Calu3 (cell line): Measurements from ENCODE around the gene CHMP5. TPM values are rescaled to one million over a fixed set of nuclear protein-coding genes. Genes with fewer than 3 reads are reported as not detected.

ENCODE experiments used
- BruUV-seq: library from RNA; stranded (reverse); fragments of 400-500 nt; replicated peaks from 2 replicates; lab custom pipeline; 2021; lab: Mats Ljungman, UMichigan
- CTCF ChIA-PET: fragments of 300-600 bp; sonication (Branson Sonifier 250); formaldehyde crosslinking; loops from one replicate; lab custom pipeline; 2022; ENCODE audit warnings: antibody characterized with exemption; lab: Charles Lee
- DNase-seq: peaks from one replicate; pipeline ENCODE4 v3.0.0; 2022
- H3K27ac Mint-ChIP-seq: one replicate; pipeline ENCODE4 v1.8.0; 2022; ENCODE audit warnings: mixed read lengths; ENCODE audit not compliant: unreplicated experiment
- H3K27me3 Mint-ChIP-seq: one replicate; pipeline ENCODE4 v1.8.0; 2022; ENCODE audit warnings: mixed read lengths; ENCODE audit not compliant: unreplicated experiment
- H3K36me3 Mint-ChIP-seq: one replicate; pipeline ENCODE4 v1.8.0; 2022; ENCODE audit warnings: mild to moderate bottlenecking, moderate library complexity, mixed read lengths; ENCODE audit not compliant: insufficient read depth, unreplicated experiment
- H3K4me1 Mint-ChIP-seq: one replicate; pipeline ENCODE4 v1.8.0; 2022; ENCODE audit warnings: mild to moderate bottlenecking, low read depth, mixed read lengths; ENCODE audit not compliant: unreplicated experiment
- H3K4me3 Mint-ChIP-seq: one replicate; pipeline ENCODE4 v1.8.0; 2022; ENCODE audit warnings: mild to moderate bottlenecking, low read depth, moderate library complexity, mixed read lengths; ENCODE audit not compliant: unreplicated experiment
- H3K9me3 Mint-ChIP-seq: one replicate; pipeline ENCODE4 v1.8.0; 2022; ENCODE audit warnings: low read depth, mixed read lengths; ENCODE audit not compliant: unreplicated experiment
- CTCF ChIP-seq: fragments of 200-600 bp; IDR thresholded peaks from one replicate; pipeline ENCODE4 v1.8.0; 2022; ENCODE audit warnings: antibody characterized with exemption; ENCODE audit not compliant: unreplicated experiment
- intact Hi-C: fragments of 100-400 bp; cut with micrococcal nuclease; formaldehyde crosslinking; loops from one replicate; pipeline ENCODE4 v1.10.0; 2022; ENCODE audit not compliant: unreplicated experiment
- total RNA-seq: library from RNA; stranded (reverse); gene quantifications from 2 replicates; pipeline ENCODE4 v1.2.3, GENCODE V29; 2022

CHMP5 gene
- total RNA-seq, 1 experiment from 2014 or later, result 49.6 TPM

GRCh38 chr9:33291031-33291397 lies 26.2 kb downstream of the CHMP5 start:
- no peak for TF ChIP-seq CTCF
- intact Hi-C loops, result loop anchor here (5.0 kb wide), 1 partner anchor 64 kb away; no protein-coding TSS in a partner anchor
- Mint-ChIP-seq H3K27me3 (no peaks in the 10 kb centered on the region), H3K27ac (peak overlapping the region; percentile 100), H3K4me3 (peak overlapping the region; percentile 98), H3K36me3 (peaks cover 37% of the 10 kb centered on the region), H3K4me1 (peaks cover 16% of the 10 kb centered on the region), H3K9me3 (no peaks in the 10 kb centered on the region)
- no peak for DNase-seq
- BruUV-seq, result no TSS peak
- CTCF ChIA-PET, result no interaction called here

GRCh38 chr9:33291901-33292300 lies 27.1 kb downstream of the CHMP5 start:
- no peaks in the 10 kb centered on the region for H3K27me3 Mint-ChIP-seq
- no peaks in the 10 kb centered on the region for H3K9me3 Mint-ChIP-seq
- H3K4me1 Mint-ChIP-seq, result peaks cover 25% of the 10 kb centered on the region
- no peak for TF ChIP-seq CTCF
- H3K4me3 Mint-ChIP-seq, result peak overlapping the region; percentile 38
- H3K36me3 Mint-ChIP-seq, result peaks cover 46% of the 10 kb centered on the region
- peak overlapping the region; percentile 54 for H3K27ac Mint-ChIP-seq
- intact Hi-C loops, result loop anchor here (5.0 kb wide), 1 partner anchor 65 kb away; no protein-coding TSS in a partner anchor
- DNase-seq, result no peak
- CTCF ChIA-PET, result no interaction called here
- no TSS peak for BruUV-seq

- Mint-ChIP-seq H3K36me3 (peaks cover 65% of the 10 kb centered on the region), H3K4me1 (peaks cover 41% of the 10 kb centered on the region), H3K4me3 (no peak overlapping the region), H3K9me3 (no peaks in the 10 kb centered on the region), H3K27me3 (no peaks in the 10 kb centered on the region), H3K27ac (no peak overlapping the region)
- CTCF ChIA-PET, result no interaction called here
- intact Hi-C loops, result loop anchor here (5.0 kb wide), 1 partner anchor 66 kb away; no protein-coding TSS in a partner anchor
- no TSS peak for BruUV-seq
- DNase-seq, result no peak
- no peak for TF ChIP-seq CTCF
Measured at GRCh38 chr9:33293782-33294181, 28.9 kb downstream of the CHMP5 start.

- peaks cover 41% of the 10 kb centered on the region for H3K4me1 Mint-ChIP-seq
Measured at GRCh38 chr9:33294670-33295432, 30.0 kb downstream of the CHMP5 start.

More at GRCh38 chr9:33294670-33295432, 30.0 kb downstream of the CHMP5 start:
- no peaks in the 10 kb centered on the region for H3K27me3 Mint-ChIP-seq
- H3K9me3 Mint-ChIP-seq, result no peaks in the 10 kb centered on the region
- no peak overlapping the region for H3K27ac Mint-ChIP-seq
- H3K4me3 Mint-ChIP-seq, result no peak overlapping the region
- CTCF ChIA-PET, result no interaction called here
- peaks cover 73% of the 10 kb centered on the region for H3K36me3 Mint-ChIP-seq
- TF ChIP-seq CTCF, result no peak
- no peak for DNase-seq
- intact Hi-C loops, result loop anchor here (5.0 kb wide), 1 partner anchor 68 kb away; no protein-coding TSS in a partner anchor
- no TSS peak for BruUV-seq
